Activated T-cell treated with anti-CD3 and anti-CD28 coated beads, Interleukin-2, amount 50 U/mL, for 72 hours (primary cell): ENCODE data around the gene C11orf97. TPM values are rescaled to one million over a fixed set of nuclear protein-coding genes. Genes with fewer than 3 reads are reported as not detected.
"Not testable (repeated sequence)": the region's sequence is repeated elsewhere in the genome, so short reads cannot be mapped to it uniquely, and the experiment has no call there.

Experiments used
- ATAC-seq, 2 donors: fragments of 150-1000 bp; cut with Tn5 transposase; replicated peaks in 1 of 2; 2 replicates each; pipeline ENCODE4 v1.10.0; 2021; ENCODE audit warnings: moderate library complexity in 2 of 2, mild to moderate bottlenecking in 1 of 2
- DNase-seq, 2 donors: peaks; one replicate each; pipeline ENCODE4 v3.0.0; 2021 to 2022; ENCODE audit warnings: mixed read lengths in 1 of 2
- H3K27ac Mint-ChIP-seq: one replicate; pipeline ENCODE4 v1.8.0; 2022; ENCODE audit warnings: mild to moderate bottlenecking, moderate library complexity, mixed read lengths
- H3K27me3 Mint-ChIP-seq: one replicate; pipeline ENCODE4 v1.8.0; 2022; ENCODE audit warnings: low read depth, mixed read lengths
- H3K36me3 Mint-ChIP-seq, 2 donors: one replicate each; pipeline ENCODE4 v1.8.0; 2022; ENCODE audit warnings: mixed read lengths in 2 of 2, mild to moderate bottlenecking in 1 of 2; ENCODE audit not compliant: insufficient read depth in 2 of 2
- H3K4me1 Mint-ChIP-seq: one replicate; pipeline ENCODE4 v1.8.0; 2022; ENCODE audit warnings: low read depth, mixed read lengths
- H3K4me3 Mint-ChIP-seq, 2 donors: one replicate each; pipeline ENCODE4 v1.8.0; 2022; ENCODE audit warnings: mild to moderate bottlenecking in 2 of 2, mixed read lengths in 2 of 2, moderate library complexity in 2 of 2
- H3K9me3 Mint-ChIP-seq, 2 donors: one replicate each; pipeline ENCODE4 v1.8.0; 2022; ENCODE audit warnings: mixed read lengths in 2 of 2
- total RNA-seq, 2 donors: library from RNA; stranded (reverse); gene quantifications; one replicate each; pipeline ENCODE4 v1.2.3, GENCODE V29; 2022

The C11orf97 gene
- total RNA-seq, 2 donors from 2014 or later: not detected

- DNase-seq, ATAC-seq: not testable (repeated sequence)
Measured at GRCh38 chr11:94506513-94506912, 5.7 kb upstream of the C11orf97 start.

DNA sequence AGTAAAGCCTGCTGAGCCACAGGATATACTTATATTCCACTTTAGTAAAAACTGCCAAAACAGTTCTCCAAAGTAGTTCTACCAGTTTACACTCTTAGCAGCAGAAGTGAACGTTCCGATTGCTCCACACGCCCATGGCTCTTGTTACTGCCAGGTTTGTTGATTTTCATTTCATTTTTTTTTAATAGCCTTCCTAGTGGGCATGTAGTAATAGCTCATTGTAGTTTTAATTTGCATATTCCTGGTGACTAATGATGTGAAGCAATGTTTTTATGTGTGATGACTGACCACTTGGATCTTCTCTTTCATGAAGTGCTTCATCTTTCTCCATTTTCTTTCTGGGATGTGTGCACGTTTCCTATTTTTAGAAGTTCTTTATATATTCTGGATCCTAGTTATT, 4.8 kb upstream of the C11orf97 start:
- no peak overlapping the region for H3K27ac Mint-ChIP-seq
- DNase-seq (no peak), ATAC-seq (no peak)
- H3K27me3 Mint-ChIP-seq: peaks cover 21% of the 10 kb centered on the region
- H3K36me3 Mint-ChIP-seq: no peaks in the 10 kb centered on the region
- no peak overlapping the region for H3K4me3 Mint-ChIP-seq
- peaks cover 8% of the 10 kb centered on the region for H3K4me1 Mint-ChIP-seq
- no peaks in the 10 kb centered on the region for H3K9me3 Mint-ChIP-seq

More at GRCh38 chr11:94506513-94506912, 5.7 kb upstream of the C11orf97 start:
- not testable (repeated sequence) for H3K4me1 Mint-ChIP-seq, H3K4me3 Mint-ChIP-seq, H3K27ac Mint-ChIP-seq, H3K36me3 Mint-ChIP-seq, H3K9me3 Mint-ChIP-seq
- H3K27me3 Mint-ChIP-seq: peaks cover 14% of the 10 kb centered on the region

DNA sequence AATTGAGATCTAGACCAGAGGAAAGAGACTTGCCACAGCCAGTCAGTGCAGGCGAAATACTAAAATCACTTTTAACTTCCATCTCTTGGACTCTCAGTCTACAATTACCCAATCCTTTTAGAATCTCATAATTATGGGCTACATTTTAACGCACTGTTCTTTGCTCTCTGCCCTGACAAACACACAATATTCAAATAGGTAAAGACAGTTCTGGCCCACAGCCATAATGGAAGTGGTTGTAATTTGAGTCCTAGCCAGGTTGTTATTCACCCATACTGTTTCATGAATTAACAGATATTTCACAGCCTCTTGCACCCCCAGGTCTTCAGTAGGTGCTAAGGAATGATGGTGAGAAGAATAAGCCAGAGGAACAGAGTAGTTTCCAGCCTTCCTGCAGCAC, 830 bp downstream of the C11orf97 start:
- H3K27me3 Mint-ChIP-seq: peaks cover 33% of the 10 kb centered on the region
- no peaks in the 10 kb centered on the region for H3K9me3 Mint-ChIP-seq
- H3K36me3 Mint-ChIP-seq: no peaks in the 10 kb centered on the region
- DNase-seq: no peak
- peaks cover 15% of the 10 kb centered on the region for H3K4me1 Mint-ChIP-seq
- ATAC-seq: peak; percentile 11 to 23
- no peak overlapping the region for H3K27ac Mint-ChIP-seq
- peak overlapping the region; percentile 7 to 9 for H3K4me3 Mint-ChIP-seq

GRCh38 chr11:94515398-94515797, 3.1 kb downstream of the C11orf97 start:
- peaks cover 30% of the 10 kb centered on the region for H3K27me3 Mint-ChIP-seq
- H3K36me3 Mint-ChIP-seq: no peaks in the 10 kb centered on the region
- ATAC-seq (no peak), DNase-seq (no peak)
- H3K27ac Mint-ChIP-seq: no peak overlapping the region
- no peaks in the 10 kb centered on the region for H3K9me3 Mint-ChIP-seq
- peaks cover 15% of the 10 kb centered on the region for H3K4me1 Mint-ChIP-seq
- no peak overlapping the region for H3K4me3 Mint-ChIP-seq

GRCh38 chr11:94516725-94517124, 4.5 kb downstream of the C11orf97 start:
- Mint-ChIP-seq H3K27ac (no peak overlapping the region), H3K36me3 (no peaks in the 10 kb centered on the region), H3K4me1 (peaks cover 15% of the 10 kb centered on the region), H3K4me3 (no peak overlapping the region), H3K9me3 (no peaks in the 10 kb centered on the region), H3K27me3 (peaks cover 17% of the 10 kb centered on the region)
- no peak for DNase-seq
- ATAC-seq: no peak

DNA sequence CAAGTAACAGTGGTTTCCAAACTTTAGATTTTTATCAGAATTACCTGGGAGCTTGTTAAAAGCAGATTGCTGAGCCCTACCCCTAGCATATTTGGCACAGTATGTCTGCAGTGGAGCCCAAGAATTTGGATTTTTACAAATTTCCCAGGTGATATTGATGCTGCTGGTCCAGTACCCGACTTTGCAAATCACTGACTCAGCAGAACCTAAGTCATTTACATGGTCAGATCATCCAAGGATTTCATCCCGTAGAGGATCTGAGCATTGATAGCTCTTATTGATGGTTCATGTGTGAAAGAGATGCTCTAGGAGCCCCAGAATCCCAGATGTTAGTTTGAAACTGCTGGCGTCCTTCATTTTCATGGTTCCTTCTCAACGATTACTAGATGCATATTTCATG, 6.0 kb downstream of the C11orf97 start:
- DNase-seq (no peak), ATAC-seq (no peak)
- Mint-ChIP-seq H3K4me3 (no peak overlapping the region), H3K27ac (no peak overlapping the region), H3K4me1 (peaks cover under 1% of the 10 kb centered on the region), H3K9me3 (no peaks in the 10 kb centered on the region), H3K27me3 (peaks cover 11% of the 10 kb centered on the region), H3K36me3 (no peaks in the 10 kb centered on the region)

GRCh38 chr11:94519478-94520084, 7.3 kb downstream of the C11orf97 start:
- no peaks in the 10 kb centered on the region for H3K4me1 Mint-ChIP-seq
- H3K4me3 Mint-ChIP-seq: no peak overlapping the region
- peaks cover 11% of the 10 kb centered on the region for H3K27me3 Mint-ChIP-seq
- H3K36me3 Mint-ChIP-seq: no peaks in the 10 kb centered on the region
- ATAC-seq: no peak
- DNase-seq: no peak
- H3K27ac Mint-ChIP-seq: no peak overlapping the region
- no peaks in the 10 kb centered on the region for H3K9me3 Mint-ChIP-seq

- no peak overlapping the region for H3K27ac Mint-ChIP-seq
- no peak for DNase-seq
- no peaks in the 10 kb centered on the region for H3K27me3 Mint-ChIP-seq
- H3K9me3 Mint-ChIP-seq: no peaks in the 10 kb centered on the region
- ATAC-seq: no peak
- no peaks in the 10 kb centered on the region for H3K36me3 Mint-ChIP-seq
- no peaks in the 10 kb centered on the region for H3K4me1 Mint-ChIP-seq
- no peak overlapping the region for H3K4me3 Mint-ChIP-seq
Measured at GRCh38 chr11:94521684-94522083, 9.4 kb downstream of the C11orf97 start.

- no peaks in the 10 kb centered on the region for H3K4me1 Mint-ChIP-seq
- H3K36me3 Mint-ChIP-seq: no peaks in the 10 kb centered on the region
- ATAC-seq (no peak), DNase-seq (no peak)
- H3K27ac Mint-ChIP-seq: no peak overlapping the region
- H3K9me3 Mint-ChIP-seq: no peaks in the 10 kb centered on the region
- H3K4me3 Mint-ChIP-seq: no peak overlapping the region
- no peaks in the 10 kb centered on the region for H3K27me3 Mint-ChIP-seq
Measured at GRCh38 chr11:94524341-94524740, 12.1 kb downstream of the C11orf97 start.

GRCh38 chr11:94525546-94526324, 13.5 kb downstream of the C11orf97 start:
- no peak for DNase-seq
- Mint-ChIP-seq H3K4me3 (no peak overlapping the region), H3K9me3 (no peaks in the 10 kb centered on the region), H3K27ac (no peak overlapping the region), H3K27me3 (peaks cover 2% of the 10 kb centered on the region), H3K36me3 (no peaks in the 10 kb centered on the region), H3K4me1 (no peaks in the 10 kb centered on the region)
- no peak for ATAC-seq

DNA sequence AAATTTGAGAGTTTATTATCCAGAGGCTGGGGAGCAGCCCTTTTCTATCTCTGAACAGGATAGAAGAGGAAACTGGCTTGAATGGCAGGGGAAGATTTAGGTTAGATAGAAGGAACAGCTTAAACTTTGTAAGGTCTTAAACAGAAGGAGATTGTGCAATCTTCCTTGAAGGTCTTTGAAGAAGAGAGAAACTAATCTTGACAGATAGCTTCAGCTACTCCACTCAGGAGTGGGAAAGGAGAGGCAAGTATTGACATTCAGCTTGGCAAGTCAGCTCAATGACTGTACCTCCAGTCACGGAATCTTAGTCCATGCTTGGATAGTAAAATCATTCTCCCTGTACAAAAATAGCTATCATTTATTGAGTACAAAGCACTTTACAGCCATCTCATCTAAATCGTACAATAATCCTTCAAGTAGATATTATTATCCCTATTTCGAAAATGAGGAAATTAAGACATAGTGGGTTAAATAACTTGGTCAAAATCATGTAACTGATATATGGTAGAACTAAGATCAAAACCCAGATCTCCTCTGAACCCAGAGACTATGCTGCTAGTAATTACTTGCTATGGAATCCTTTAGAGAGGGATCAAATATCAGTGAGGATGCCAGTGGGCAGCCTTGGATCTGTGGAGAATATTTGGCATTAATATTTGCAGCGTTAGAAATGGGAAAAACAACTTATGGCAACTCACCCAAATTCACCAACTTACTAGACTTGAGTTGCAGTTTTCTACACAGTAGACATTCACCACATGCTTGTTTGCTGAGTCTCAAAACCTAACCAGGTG, 14.6 kb downstream of the C11orf97 start:
- DNase-seq (no peak), ATAC-seq (no peak)
- Mint-ChIP-seq H3K4me3 (no peak overlapping the region), H3K36me3 (no peaks in the 10 kb centered on the region), H3K9me3 (no peaks in the 10 kb centered on the region), H3K27me3 (peaks cover 7% of the 10 kb centered on the region), H3K27ac (no peak overlapping the region), H3K4me1 (no peaks in the 10 kb centered on the region)

DNA sequence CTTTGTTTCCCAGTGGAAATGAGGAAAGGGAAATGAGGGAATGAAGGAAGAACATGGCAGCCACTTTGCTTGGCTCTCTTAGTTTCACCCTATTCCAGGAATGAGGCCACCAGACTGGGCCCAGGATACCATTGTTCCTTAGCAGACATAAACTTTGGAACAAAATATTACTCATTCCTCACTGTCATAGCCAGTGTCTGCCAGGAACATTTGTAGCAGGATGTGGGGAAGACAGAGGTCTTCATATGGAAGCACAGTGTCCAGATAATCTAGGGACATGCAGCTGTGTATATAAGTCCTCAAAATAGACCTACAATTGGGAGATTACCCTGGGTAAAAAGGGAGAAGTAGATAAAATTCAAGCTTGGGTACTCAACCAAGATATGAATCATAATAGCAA, 16.3 kb downstream of the C11orf97 start:
- Mint-ChIP-seq H3K4me1 (no peaks in the 10 kb centered on the region), H3K4me3 (no peak overlapping the region), H3K36me3 (no peaks in the 10 kb centered on the region), H3K27ac (no peak overlapping the region), H3K27me3 (peaks cover 7% of the 10 kb centered on the region), H3K9me3 (no peaks in the 10 kb centered on the region)
- no peak for DNase-seq
- ATAC-seq: no peak

DNA sequence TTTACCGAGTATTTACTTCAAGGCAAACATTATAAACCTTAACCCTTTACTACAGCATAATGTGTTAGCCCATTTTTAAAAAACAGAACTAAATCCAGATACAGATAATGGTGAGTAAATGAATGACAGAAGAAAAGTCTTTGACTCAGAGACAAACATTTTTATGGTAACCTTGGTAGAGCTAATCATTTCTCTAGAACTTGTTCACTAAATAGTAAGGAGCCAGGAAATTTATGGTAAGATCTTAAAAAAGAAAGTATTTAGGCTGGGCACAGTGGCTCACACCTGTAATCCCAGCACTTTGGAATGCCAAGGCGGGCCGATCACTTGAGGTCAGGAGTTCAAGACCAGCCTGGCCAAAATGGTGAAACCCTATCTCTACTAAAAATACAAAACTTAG, 19.9 kb downstream of the C11orf97 start:
- Mint-ChIP-seq H3K9me3 (no peaks in the 10 kb centered on the region), H3K27me3 (peaks cover 7% of the 10 kb centered on the region), H3K27ac (no peak overlapping the region), H3K36me3 (no peaks in the 10 kb centered on the region), H3K4me1 (no peaks in the 10 kb centered on the region), H3K4me3 (no peak overlapping the region)
- no peak for ATAC-seq
- DNase-seq: no peak
